H1 (cell line): Measurements from ENCODE around the gene SECTM1. TPM values are rescaled to one million over a fixed set of nuclear protein-coding genes. Genes with fewer than 3 reads are reported as not detected.

Experiments used
- CBX8 ChIP-seq: fragments of 300-800, 300-1000 bp; sonication (generic); IDR thresholded peaks from 2 replicates; pipeline ENCODE4 v1.7.1; 2016; ENCODE audit warnings: low read depth, low read length, borderline replicate concordance
- SAP30 ChIP-seq: fragments of 300-600 bp; sonication (generic); IDR thresholded peaks from 2 replicates; pipeline ENCODE4 v1.7.1; 2012; ENCODE audit warnings: low read length, moderate library complexity, mild to moderate bottlenecking, inconsistent platforms; ENCODE audit not compliant: insufficient read depth, insufficient replicate concordance
- SP2 ChIP-seq: IDR thresholded peaks from 2 replicates; pipeline ENCODE4 v1.6.1; 2012; ENCODE audit warnings: mild to moderate bottlenecking, low read length, inconsistent platforms
- polyA plus RNA-seq, 7 experiments: library from polyadenylated mRNA; depleted of rRNA in 3 of 7; stranded (reverse) in 5 of 7; unstranded in 2 of 7; fragments of >200 nt in 5 of 7; fragments of 200-250 nt in 2 of 7; gene quantifications; 1 replicate in 5 of 7; 2 replicates in 1 of 7; 4 replicates in 1 of 7; pipeline versions ENCODE4 v1.2.1 to v1.2.3, GENCODE V29; 2011 to 2013; ENCODE audit warnings: missing spikeins in 2 of 7, mixed read lengths in 2 of 7
- total RNA-seq: library from RNA; stranded (reverse); fragmentation: NEBNext Ultra II Directional; extraction: Animal tissue kit (Norgen Biotek cat#: 25700); gene quantifications from 2 replicates; pipeline ENCODE4 v1.2.1, GENCODE V29; 2021
- TF ChIP-seq, protein P1 (sequence below), 3 experiments: IDR thresholded peaks; 1 replicate in 2 of 3; 2 replicates in 1 of 3; pipeline versions ENCODE4 v1.5.1 to v1.6.1; 2011; ENCODE audit warnings: low read length in 3 of 3, mild to moderate bottlenecking in 3 of 3, inconsistent platforms in 2 of 3, low read depth in 1 of 3, moderate library complexity in 1 of 3; ENCODE audit not compliant: insufficient read depth in 1 of 3; ENCODE audit errors: control extremely low read depth in 1 of 3

SECTM1 gene
- total and polyA plus RNA-seq, 2 of the 8 experiments (the other 6 are each of a cell fraction or from before 2014, with no cell fraction given) = 0.20 to 0.65 TPM

- TF ChIP-seq, protein P1, sequence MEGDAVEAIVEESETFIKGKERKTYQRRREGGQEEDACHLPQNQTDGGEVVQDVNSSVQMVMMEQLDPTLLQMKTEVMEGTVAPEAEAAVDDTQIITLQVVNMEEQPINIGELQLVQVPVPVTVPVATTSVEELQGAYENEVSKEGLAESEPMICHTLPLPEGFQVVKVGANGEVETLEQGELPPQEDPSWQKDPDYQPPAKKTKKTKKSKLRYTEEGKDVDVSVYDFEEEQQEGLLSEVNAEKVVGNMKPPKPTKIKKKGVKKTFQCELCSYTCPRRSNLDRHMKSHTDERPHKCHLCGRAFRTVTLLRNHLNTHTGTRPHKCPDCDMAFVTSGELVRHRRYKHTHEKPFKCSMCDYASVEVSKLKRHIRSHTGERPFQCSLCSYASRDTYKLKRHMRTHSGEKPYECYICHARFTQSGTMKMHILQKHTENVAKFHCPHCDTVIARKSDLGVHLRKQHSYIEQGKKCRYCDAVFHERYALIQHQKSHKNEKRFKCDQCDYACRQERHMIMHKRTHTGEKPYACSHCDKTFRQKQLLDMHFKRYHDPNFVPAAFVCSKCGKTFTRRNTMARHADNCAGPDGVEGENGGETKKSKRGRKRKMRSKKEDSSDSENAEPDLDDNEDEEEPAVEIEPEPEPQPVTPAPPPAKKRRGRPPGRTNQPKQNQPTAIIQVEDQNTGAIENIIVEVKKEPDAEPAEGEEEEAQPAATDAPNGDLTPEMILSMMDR (IDR thresholded peaks at IDR 0.05; ENCODE audit: control extremely low read depth in 1 of 3, insufficient read depth in 1 of 3, low read depth in 1 of 3, low read length in 3 of 3) = no peak
- TF ChIP-seq SP2 (no peak), CBX8 (no peak), SAP30 (no peak)
Observed at GRCh38 chr17:82333279-82334171, at the start of gene SECTM1 (continued).
